Loucy (cell line): ENCODE results near the gene PEMT.
A peak's percentile ranks its signal among the peaks of the same experiment; 100 is the strongest.

Experiments used
- H2AFZ ChIP-seq: fragments of 200-600 bp; sonication (generic); 2 replicates; pipeline ENCODE4 v1.6.0; 2016; ENCODE audit warnings: antibody characterized with exemption, mild to moderate bottlenecking, low read length, moderate library complexity
- H3F3A ChIP-seq: fragments of 200-600 bp; 2 replicates; pipeline ENCODE4 v1.6.0; 2016; ENCODE audit warnings: antibody characterized with exemption, low read depth, mild to moderate bottlenecking
- H3K27me3 ChIP-seq: fragments of 200-600 bp; sonication (generic); 2 replicates; pipeline ENCODE4 v1.6.1; 2014; ENCODE audit warnings: low read length, mild to moderate bottlenecking; ENCODE audit not compliant: insufficient read depth, poor library complexity, severe bottlenecking
- H3K36me3 ChIP-seq: fragments of 200-600 bp; sonication (generic); 2 replicates; pipeline ENCODE4 v1.6.1; 2016; ENCODE audit warnings: low read length; ENCODE audit not compliant: insufficient read depth
- H3K4me1 ChIP-seq: fragments of 200-600 bp; sonication (generic); 2 replicates; pipeline ENCODE4 v1.5.1; 2014; ENCODE audit warnings: low read length, mild to moderate bottlenecking; ENCODE audit not compliant: insufficient read depth, poor library complexity, severe bottlenecking
- H3K4me2 ChIP-seq: fragments of 200-600 bp; sonication (generic); 2 replicates; pipeline ENCODE4 v1.6.0; 2014; ENCODE audit warnings: antibody characterized with exemption, low read length, low read depth, mild to moderate bottlenecking; ENCODE audit not compliant: poor library complexity, severe bottlenecking
- H3K4me3 ChIP-seq: fragments of 200-600 bp; sonication (generic); 2 replicates; pipeline ENCODE4 v1.5.1; 2014; ENCODE audit warnings: low read length, mild to moderate bottlenecking, mixed read lengths; ENCODE audit not compliant: poor library complexity, severe bottlenecking
- H3K79me2 ChIP-seq: fragments of 200-600 bp; sonication (generic); 2 replicates; pipeline ENCODE4 v1.6.1; 2014; ENCODE audit warnings: low read length; ENCODE audit not compliant: insufficient read depth
- H3K9ac ChIP-seq: fragments of 200-600 bp; sonication (generic); 2 replicates; pipeline ENCODE4 v1.6.0; 2014; ENCODE audit warnings: mild to moderate bottlenecking, low read depth, low read length, moderate library complexity; ENCODE audit not compliant: poor library complexity, severe bottlenecking
- H3K9me2 ChIP-seq: fragments of 200-600 bp; sonication (generic); replicated peaks from 2 replicates; pipeline ENCODE4 v1.6.1; 2016; ENCODE audit warnings: low read depth, low read length, mixed read lengths
- H3K9me3 ChIP-seq: fragments of 200-600 bp; sonication (generic); 2 replicates; pipeline ENCODE4 v1.6.1; 2014; ENCODE audit warnings: mild to moderate bottlenecking, antibody characterized with exemption, low read length, low read depth; ENCODE audit not compliant: insufficient read depth
- H4K20me1 ChIP-seq: fragments of 200-600 bp; sonication (generic); 2 replicates; pipeline ENCODE4 v1.6.0; 2014; ENCODE audit warnings: antibody characterized with exemption, low read length, mild to moderate bottlenecking; ENCODE audit not compliant: insufficient read depth, poor library complexity, severe bottlenecking
- EZH2phosphoT487 ChIP-seq: fragments of 200-600 bp; IDR thresholded peaks from 2 replicates; pipeline ENCODE4 v1.6.1; 2018; ENCODE audit warnings: antibody characterized with exemption, mild to moderate bottlenecking, moderate library complexity, borderline replicate concordance
- TF ChIP-seq, protein P1 (sequence below): fragments of 200-600 bp; sonication (generic); conservative IDR thresholded peaks from 2 replicates; pipeline ENCODE4 v1.5.1; 2014; ENCODE audit warnings: mild to moderate bottlenecking, antibody characterized with exemption, low read length

The PEMT gene

DNA sequence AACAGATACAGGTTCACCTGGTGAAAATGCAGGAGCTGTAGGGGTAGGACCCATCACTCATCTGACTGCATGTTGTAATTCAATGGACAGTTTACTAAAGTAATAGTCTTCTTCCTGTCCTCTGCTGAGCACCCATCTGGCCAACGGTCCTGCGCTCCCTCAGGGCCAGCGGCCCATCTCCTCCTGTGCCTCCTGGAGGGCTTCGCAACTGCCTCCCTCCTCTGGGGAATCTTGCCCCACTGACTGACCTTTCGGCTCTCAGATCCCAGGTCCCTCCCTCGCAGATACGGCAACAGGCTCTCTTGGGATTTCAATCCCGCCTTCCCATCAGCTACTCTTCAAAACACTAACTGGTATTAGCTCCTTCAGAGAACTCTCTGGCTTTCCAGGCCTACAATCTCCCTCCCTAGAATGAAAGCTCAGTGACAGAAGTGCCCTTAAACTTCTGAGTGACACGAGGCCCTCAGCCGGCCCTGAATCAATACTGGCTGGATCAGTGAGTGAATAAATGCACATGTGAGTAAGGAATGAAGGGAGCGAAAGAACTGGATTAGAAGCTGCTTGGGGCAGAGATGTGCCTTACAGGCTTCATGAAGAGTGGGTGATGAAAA lies 1.3 kb downstream of the PEMT start:
- H3K79me2 ChIP-seq, result peaks cover 27% of the 10 kb centered on the region; the same call in 1 of the 2 replicates

GRCh38 chr17:17587614-17588337 lies 3.7 kb downstream of the PEMT start:
- Histone ChIP-seq H4K20me1 (no peaks in the 10 kb centered on the region), H3K4me1 (peaks cover 16% of the 10 kb centered on the region), H3K36me3 (no peaks in the 10 kb centered on the region), H2AFZ (no peak overlapping the region), H3K79me2 (peaks cover 23% of the 10 kb centered on the region; the same call in 1 of the 2 replicates), H3K4me3 (no peak overlapping the region), H3K27me3 (no peaks in the 10 kb centered on the region), H3K9ac (no peak overlapping the region), H3K9me3 (no peaks in the 10 kb centered on the region), H3F3A (no peaks in the 10 kb centered on the region), H3K9me2 (no peaks in the 10 kb centered on the region), H3K4me2 (no peak overlapping the region)
- no peak for TF ChIP-seq EZH2phosphoT487
- TF ChIP-seq, protein P1, sequence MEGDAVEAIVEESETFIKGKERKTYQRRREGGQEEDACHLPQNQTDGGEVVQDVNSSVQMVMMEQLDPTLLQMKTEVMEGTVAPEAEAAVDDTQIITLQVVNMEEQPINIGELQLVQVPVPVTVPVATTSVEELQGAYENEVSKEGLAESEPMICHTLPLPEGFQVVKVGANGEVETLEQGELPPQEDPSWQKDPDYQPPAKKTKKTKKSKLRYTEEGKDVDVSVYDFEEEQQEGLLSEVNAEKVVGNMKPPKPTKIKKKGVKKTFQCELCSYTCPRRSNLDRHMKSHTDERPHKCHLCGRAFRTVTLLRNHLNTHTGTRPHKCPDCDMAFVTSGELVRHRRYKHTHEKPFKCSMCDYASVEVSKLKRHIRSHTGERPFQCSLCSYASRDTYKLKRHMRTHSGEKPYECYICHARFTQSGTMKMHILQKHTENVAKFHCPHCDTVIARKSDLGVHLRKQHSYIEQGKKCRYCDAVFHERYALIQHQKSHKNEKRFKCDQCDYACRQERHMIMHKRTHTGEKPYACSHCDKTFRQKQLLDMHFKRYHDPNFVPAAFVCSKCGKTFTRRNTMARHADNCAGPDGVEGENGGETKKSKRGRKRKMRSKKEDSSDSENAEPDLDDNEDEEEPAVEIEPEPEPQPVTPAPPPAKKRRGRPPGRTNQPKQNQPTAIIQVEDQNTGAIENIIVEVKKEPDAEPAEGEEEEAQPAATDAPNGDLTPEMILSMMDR, result no peak

More for the DNA sequence above, 1.3 kb downstream of the PEMT start:
- Histone ChIP-seq H3K9me2 (no peaks in the 10 kb centered on the region), H3K4me1 (peaks cover 23% of the 10 kb centered on the region), H3K9ac (peak overlapping the region; percentile 79), H3K4me2 (peak overlapping the region; percentile 96), H3F3A (no peaks in the 10 kb centered on the region), H3K9me3 (no peaks in the 10 kb centered on the region), H2AFZ (no peak overlapping the region), H4K20me1 (no peaks in the 10 kb centered on the region), H3K27me3 (no peaks in the 10 kb centered on the region), H3K4me3 (peak overlapping the region; percentile 97), H3K36me3 (no peaks in the 10 kb centered on the region)
- TF ChIP-seq, protein P1, result no peak
- TF ChIP-seq EZH2phosphoT487, result no peak

GRCh38 chr17:17582372-17582771 lies 9.1 kb downstream of the PEMT start:
- H2AFZ ChIP-seq, result no peak overlapping the region
- no peaks in the 10 kb centered on the region for H4K20me1 ChIP-seq
- no peaks in the 10 kb centered on the region for H3F3A ChIP-seq
- H3K9ac ChIP-seq, result no peak overlapping the region
- no peaks in the 10 kb centered on the region for H3K27me3 ChIP-seq
- H3K4me3 ChIP-seq, result no peak overlapping the region
- H3K36me3 ChIP-seq, result no peaks in the 10 kb centered on the region
- TF ChIP-seq, protein P1, result no peak
- TF ChIP-seq EZH2phosphoT487, result no peak
- H3K4me1 ChIP-seq, result no peaks in the 10 kb centered on the region
- H3K79me2 ChIP-seq, result no peaks in the 10 kb centered on the region
- no peaks in the 10 kb centered on the region for H3K9me2 ChIP-seq
- H3K9me3 ChIP-seq, result no peaks in the 10 kb centered on the region
- H3K4me2 ChIP-seq, result no peak overlapping the region
